GM12878 (cell line): Measurements from ENCODE around the gene ANKRD44. TPM values are rescaled to one million over a fixed set of nuclear protein-coding genes. Genes with fewer than 3 reads are reported as not detected.

ENCODE experiments used
- ATAC-seq: fragments of 200-7000 bp; cut with Tn5 transposase; 3 replicates; pipeline ENCODE4 v1.9.1; 2020; ENCODE audit warnings: mild to moderate bottlenecking, moderate library complexity
- BruUV-seq: library from RNA; stranded (reverse); fragments of 400-500 nt; replicated peaks from 2 replicates; lab custom pipeline; 2021; lab: Mats Ljungman, UMichigan
- CTCF ChIA-PET: fragments of 300-600 bp; sonication (Branson Sonifier 250); formaldehyde crosslinking; extraction: SDS; loops from one replicate; lab custom pipeline; 2021; ENCODE audit warnings: inconsistent platforms; lab: Yijun Ruan, JAX
- POLR2A ChIA-PET: fragments of 350-600 bp; formaldehyde crosslinking; extraction: SDS; loops from one replicate; lab custom pipeline; 2021; ENCODE audit warnings: inconsistent platforms; lab: Charles Lee
- RAD21 ChIA-PET: fragments of 300-600 bp; sonication (Branson Sonifier 250); formaldehyde crosslinking; loops from one replicate; lab custom pipeline; 2023; ENCODE audit warnings: antibody characterized with exemption; ENCODE audit not compliant: unreplicated experiment; lab: Charles Lee
- SMC1A ChIA-PET: fragments of 300-600 bp; sonication (Branson Sonifier 250); formaldehyde crosslinking; loops from one replicate; lab custom pipeline; 2023; ENCODE audit not compliant: unreplicated experiment, uncharacterized antibody; lab: Charles Lee
- DNase-seq: peaks from one replicate; pipeline ENCODE4 v3.0.0-alpha.2; 2011; ENCODE audit warnings: low read depth, low spot score
- FAIRE-seq: peaks from 3 replicates; lab custom pipeline; 2011; peaks lifted over from hg19 to GRCh38; lab: Jason Lieb, UNC
- H2AFZ ChIP-seq: 2 replicates; pipeline ENCODE4 v1.6.0; 2011; ENCODE audit warnings: low read depth, low read length, control low read depth; ENCODE audit not compliant: control insufficient read depth
- H3K27ac ChIP-seq: 2 replicates; pipeline ENCODE4 v1.5.1; 2011; ENCODE audit warnings: control low read depth; ENCODE audit not compliant: control insufficient read depth, insufficient read depth
- H3K27me3 ChIP-seq, 2 experiments: replicated peaks in 1 of 2; 2 replicates each; pipeline versions ENCODE4 v1.6.0 to v1.6.1; 2011; ENCODE audit warnings: low read length in 1 of 2; ENCODE audit not compliant: control insufficient read depth in 2 of 2, insufficient read depth in 2 of 2
- H3K36me3 ChIP-seq, 2 experiments: 2 replicates each; pipeline ENCODE4 v1.5.1; 2011; ENCODE audit warnings: low read length in 1 of 2; ENCODE audit not compliant: control insufficient read depth in 2 of 2, insufficient read depth in 2 of 2
- H3K4me1 ChIP-seq: 2 replicates; pipeline ENCODE4 v1.6.1; 2011; ENCODE audit warnings: mild to moderate bottlenecking, low read length, moderate library complexity, mixed read lengths; ENCODE audit not compliant: control insufficient read depth, insufficient read depth
- H3K4me2 ChIP-seq: 2 replicates; pipeline ENCODE4 v1.6.0; 2011; ENCODE audit warnings: control low read depth; ENCODE audit not compliant: control insufficient read depth, insufficient read depth
- H3K4me3 ChIP-seq: fragments of 200-600 bp; sonication (generic); 2 replicates; pipeline ENCODE4 v1.5.1; 2016
- H3K79me2 ChIP-seq: 2 replicates; pipeline ENCODE4 v1.6.0; 2011; ENCODE audit warnings: low read length; ENCODE audit not compliant: control insufficient read depth, insufficient read depth
- H3K9ac ChIP-seq: 2 replicates; pipeline ENCODE4 v1.8.0; 2011; ENCODE audit warnings: low read length, control low read depth, mixed read lengths; ENCODE audit not compliant: control insufficient read depth, insufficient read depth
- H3K9me3 ChIP-seq: replicated peaks from 3 replicates; pipeline ENCODE4 v1.5.1; 2011; ENCODE audit warnings: mild to moderate bottlenecking, low read length; ENCODE audit not compliant: control insufficient read depth, insufficient read depth
- H4K20me1 ChIP-seq: 2 replicates; pipeline ENCODE4 v1.6.0; 2011; ENCODE audit not compliant: control insufficient read depth, insufficient read depth
- BHLHE40 ChIP-seq, 2 experiments: fragments of 450-650 bp in 1 of 2; IDR thresholded peaks; 2 replicates each; pipeline ENCODE4 v1.6.1; 2011 to 2017; ENCODE audit warnings: low read depth in 2 of 2, borderline replicate concordance in 1 of 2, improper control_type of control experiment in 1 of 2, low read length in 1 of 2, mild to moderate bottlenecking in 1 of 2
- CREM ChIP-seq: IDR thresholded peaks from 2 replicates; pipeline ENCODE4 v1.6.1; 2014; ENCODE audit warnings: antibody characterized with exemption, low read depth
- LARP7 ChIP-seq: fragments of 450-650 bp; IDR thresholded peaks from 2 replicates; pipeline ENCODE4 v1.6.1; 2017; ENCODE audit warnings: mild to moderate bottlenecking
- MEF2A ChIP-seq: IDR thresholded peaks from 2 replicates; pipeline ENCODE4 v1.6.1; 2011; ENCODE audit warnings: low read depth, mild to moderate bottlenecking, low read length, moderate library complexity; ENCODE audit not compliant: insufficient read depth
- MEF2B ChIP-seq: fragments of 450-650 bp; IDR thresholded peaks from 2 replicates; pipeline ENCODE4 v1.6.1; 2018; ENCODE audit warnings: mild to moderate bottlenecking, moderate library complexity; ENCODE audit not compliant: partially characterized antibody, poor library complexity, severe bottlenecking
- MXI1 ChIP-seq: fragments of 150-350 bp; IDR thresholded peaks from 2 replicates; pipeline ENCODE4 v1.6.1; 2011; ENCODE audit warnings: low read depth, mild to moderate bottlenecking, inconsistent platforms, low read length, improper control_type of control experiment
- SIN3A ChIP-seq: IDR thresholded peaks from 2 replicates; pipeline ENCODE4 v1.6.1; 2012; ENCODE audit warnings: low read depth, low read length, improper control_type of control experiment
- SMAD5 ChIP-seq: IDR thresholded peaks from 2 replicates; pipeline ENCODE4 v1.6.1; 2016; ENCODE audit warnings: antibody characterized with exemption, low read depth
- STAT3 ChIP-seq: IDR thresholded peaks from 2 replicates; pipeline ENCODE4 v1.6.1; 2011; ENCODE audit warnings: low read depth, low read length, improper control_type of control experiment
- WGBS: methylation state at CpG from one replicate; pipeline ENCODE4 v1.1.6; 2016; ENCODE audit warnings: low lambda C conversion rate; ENCODE audit not compliant: insufficient replicate concordance, insufficient coverage; ENCODE audit errors: missing lambda C conversion rate; 5-methylcytosine and 5-hydroxymethylcytosine counted together
- in situ Hi-C: fragments of 300-500 bp; cut with MboI; formaldehyde crosslinking; loops from 9 replicates; pipeline ENCODE4 v1.14.3; 2018; ENCODE audit warnings: mixed read lengths
- intact Hi-C: fragments of 100-400 bp; cut with micrococcal nuclease; formaldehyde crosslinking; loops from one replicate; pipeline ENCODE4 v1.14.2; 2022; ENCODE audit not compliant: unreplicated experiment
- polyA plus RNA-seq, 11 experiments: library from polyadenylated mRNA; depleted of rRNA in 4 of 11; unstranded in 6 of 11; stranded (reverse) in 5 of 11; fragments of >200 nt; fragmentation: Nextera tagmentation in 4 of 11; fragmentation: Illumina TruSeq in 1 of 11; extraction: Ambion mirVana in 4 of 11; extraction: Trizol in 1 of 11; gene quantifications; 1 replicate in 1 of 11; 2 replicates in 10 of 11; pipeline versions ENCODE4 v1.2.1 to v1.2.3, GENCODE V29; 2011 to 2016; ENCODE audit warnings: inconsistent platforms in 2 of 11, missing spikeins in 2 of 11, low read depth in 1 of 11
- total RNA-seq, 4 experiments: library from RNA; depleted of rRNA in 3 of 4; stranded (reverse); fragments of >200 nt in 3 of 4; fragmentation: Illumina TruSeq in 1 of 4; extraction: Trizol in 1 of 4; gene quantifications; 2 replicates each; pipeline versions ENCODE4 v1.2.1 to v1.2.3, GENCODE V29; 2013 to 2021
- TF ChIP-seq, protein P1 (sequence below): IDR thresholded peaks from 2 replicates; pipeline ENCODE4 v1.6.1; 2011; ENCODE audit warnings: low read depth, low read length, improper control_type of control experiment, borderline replicate concordance

Gene ANKRD44
- total and polyA plus RNA-seq, 10 of the 15 experiments (the other 5 are each of a cell fraction or from before 2014, with no cell fraction given): 19.1 to 99.1 (median 59.6) TPM

- H3K9me3 ChIP-seq: no peaks in the 10 kb centered on the region
- no peaks in the 10 kb centered on the region for H3K36me3 ChIP-seq
- WGBS: under 1% methylated on average over 22 of the region's 22 CpGs
- SMC1A ChIA-PET: interaction anchor here (0.6 to 20.5 kb wide), 30 partner anchors 10 to 224 kb away, joined by 3 to 433 read pairs (median 4); no protein-coding TSS in a partner anchor
- H3K4me3 ChIP-seq: peak overlapping the region; percentile 74
- no peak for DNase-seq
- peak overlapping the region; percentile 73 for H3K27ac ChIP-seq
- no peak for ATAC-seq
- POLR2A ChIA-PET: interaction anchor here (0.7 to 8.7 kb wide), 9 partner anchors 14 to 394 kb away, joined by 3 to 80 read pairs (median 4); partner anchors contain the start of gene MARS2
- H4K20me1 ChIP-seq: no peaks in the 10 kb centered on the region
- peaks cover 55% of the 10 kb centered on the region for H3K79me2 ChIP-seq
- CTCF ChIA-PET: interaction anchor here (0.6 to 9.8 kb wide), 25 partner anchors 11 to 209 kb away, joined by 3 to 128 read pairs (median 4); no protein-coding TSS in a partner anchor
- TF ChIP-seq SMAD5 (0 out of 2 replicates have a peak, but pooled peaks have one; percentile 13), MEF2A (0 out of 2 replicates have a peak, but pooled peaks have one; percentile 1), STAT3 (no peak), BHLHE40 (IDR thresholded peaks at IDR 0.05; ENCODE audit: borderline replicate concordance in 1 of 2, low read depth in 2 of 2, low read length in 1 of 2) (peak in 1 of 2 experiments; percentile 74; a peak in 1 of 4 replicates), MEF2B (no peak), LARP7 (no peak), MXI1 (peak; percentile 24), CREM (0 out of 2 replicates have a peak, but pooled peaks have one; percentile 5), SIN3A (0 out of 2 replicates have a peak, but pooled peaks have one; percentile 63)
- TF ChIP-seq, protein P1, sequence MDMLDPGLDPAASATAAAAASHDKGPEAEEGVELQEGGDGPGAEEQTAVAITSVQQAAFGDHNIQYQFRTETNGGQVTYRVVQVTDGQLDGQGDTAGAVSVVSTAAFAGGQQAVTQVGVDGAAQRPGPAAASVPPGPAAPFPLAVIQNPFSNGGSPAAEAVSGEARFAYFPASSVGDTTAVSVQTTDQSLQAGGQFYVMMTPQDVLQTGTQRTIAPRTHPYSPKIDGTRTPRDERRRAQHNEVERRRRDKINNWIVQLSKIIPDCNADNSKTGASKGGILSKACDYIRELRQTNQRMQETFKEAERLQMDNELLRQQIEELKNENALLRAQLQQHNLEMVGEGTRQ: no peak
- TF ChIP-seq, all 136 proteins: peak for 6
- Histone ChIP-seq H2AFZ (peak overlapping the region; percentile 88), H3K4me1 (peaks cover 20% of the 10 kb centered on the region), H3K4me2 (peak overlapping the region; percentile 98), H3K27me3 (no peaks in the 10 kb centered on the region), H3K9ac (peak overlapping the region; percentile 81)
- intact Hi-C loops: loop anchor here (1.0 to 2.0 kb wide), 4 partner anchors 68 to 198 kb away; no protein-coding TSS in a partner anchor
- no TSS peak for BruUV-seq
- in situ Hi-C loops: loop anchor here (5.0 kb wide), 2 partner anchors 119 to 194 kb away; no protein-coding TSS in a partner anchor
- RAD21 ChIA-PET: interaction anchor here (0.7 to 20.1 kb wide), 17 partner anchors 15 to 300 kb away, joined by 3 to 408 read pairs (median 4); no protein-coding TSS in a partner anchor
- no peak for FAIRE-seq
Observed at GRCh38 chr2:197310987-197311420, 424 bp upstream of the ANKRD44 start.
